GM12872 (cell line): ENCODE measurements around the gene PLPPR1.

Experiments
- TF ChIP-seq, protein P1 (sequence below): IDR thresholded peaks from 3 replicates; pipeline ENCODE4 v1.5.1; 2011; ENCODE audit warnings: low read depth, mild to moderate bottlenecking, low read length, moderate library complexity; ENCODE audit not compliant: insufficient read depth

The PLPPR1 gene

DNA sequence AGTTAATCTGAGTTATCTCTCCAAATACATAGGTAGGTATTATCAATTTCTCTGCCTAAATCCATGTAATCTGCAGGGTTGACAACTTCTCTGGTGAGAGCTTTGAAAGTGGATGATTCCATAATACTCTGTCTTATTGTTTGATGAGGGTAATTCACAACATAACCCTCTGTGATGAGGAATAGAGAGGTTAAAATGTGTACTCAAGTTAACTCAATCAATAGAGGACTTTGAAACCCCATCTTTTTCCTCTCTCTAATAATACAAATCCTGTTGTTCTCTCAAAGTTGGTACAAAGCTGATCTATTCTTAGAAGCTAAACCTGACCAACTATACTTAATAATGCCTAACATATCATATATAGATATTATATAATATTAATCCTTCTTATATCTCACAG lies 100.1 kb downstream of the PLPPR1 start:
- TF ChIP-seq, protein P1, sequence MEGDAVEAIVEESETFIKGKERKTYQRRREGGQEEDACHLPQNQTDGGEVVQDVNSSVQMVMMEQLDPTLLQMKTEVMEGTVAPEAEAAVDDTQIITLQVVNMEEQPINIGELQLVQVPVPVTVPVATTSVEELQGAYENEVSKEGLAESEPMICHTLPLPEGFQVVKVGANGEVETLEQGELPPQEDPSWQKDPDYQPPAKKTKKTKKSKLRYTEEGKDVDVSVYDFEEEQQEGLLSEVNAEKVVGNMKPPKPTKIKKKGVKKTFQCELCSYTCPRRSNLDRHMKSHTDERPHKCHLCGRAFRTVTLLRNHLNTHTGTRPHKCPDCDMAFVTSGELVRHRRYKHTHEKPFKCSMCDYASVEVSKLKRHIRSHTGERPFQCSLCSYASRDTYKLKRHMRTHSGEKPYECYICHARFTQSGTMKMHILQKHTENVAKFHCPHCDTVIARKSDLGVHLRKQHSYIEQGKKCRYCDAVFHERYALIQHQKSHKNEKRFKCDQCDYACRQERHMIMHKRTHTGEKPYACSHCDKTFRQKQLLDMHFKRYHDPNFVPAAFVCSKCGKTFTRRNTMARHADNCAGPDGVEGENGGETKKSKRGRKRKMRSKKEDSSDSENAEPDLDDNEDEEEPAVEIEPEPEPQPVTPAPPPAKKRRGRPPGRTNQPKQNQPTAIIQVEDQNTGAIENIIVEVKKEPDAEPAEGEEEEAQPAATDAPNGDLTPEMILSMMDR, result no peak

DNA sequence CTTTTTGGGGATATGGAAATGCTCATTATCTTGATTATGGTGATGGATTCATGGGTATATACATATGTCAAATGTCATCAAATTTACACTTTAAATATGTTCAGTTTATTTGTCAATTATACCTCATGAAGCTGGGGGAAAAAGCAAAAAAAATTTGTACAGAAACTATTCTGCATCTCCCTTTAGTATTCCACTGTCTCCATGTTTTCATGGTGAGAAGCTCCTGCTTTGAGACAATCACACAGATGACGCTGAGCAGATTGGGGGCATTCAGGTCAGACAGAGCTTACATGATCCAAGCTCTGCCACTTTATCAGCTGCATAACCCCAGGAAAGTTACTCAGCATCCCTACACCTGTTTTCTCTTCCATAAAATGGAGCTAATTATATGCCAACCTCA lies 101.5 kb downstream of the PLPPR1 start:
- TF ChIP-seq, protein P1, result no peak

DNA sequence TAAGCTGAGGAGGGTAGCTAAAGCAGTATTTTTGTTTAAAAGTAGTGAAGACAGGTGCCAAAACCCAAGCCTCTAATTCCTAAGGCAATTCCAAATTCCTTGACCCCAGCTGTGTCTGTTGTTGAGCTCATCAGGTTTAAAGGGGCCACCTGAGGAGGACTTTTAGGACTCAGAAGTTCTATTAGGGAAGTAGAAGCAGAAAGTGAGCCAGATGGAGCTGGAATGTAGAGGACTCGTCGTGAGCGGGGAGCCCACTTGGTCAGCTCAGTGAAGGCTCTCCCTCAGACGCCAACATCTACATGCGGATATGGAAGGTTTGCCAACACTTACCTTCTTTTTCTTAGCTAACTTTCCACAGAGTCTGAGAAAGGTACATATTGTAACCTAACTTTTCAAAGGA lies 102.8 kb downstream of the PLPPR1 start:
- TF ChIP-seq, protein P1, result no peak

DNA sequence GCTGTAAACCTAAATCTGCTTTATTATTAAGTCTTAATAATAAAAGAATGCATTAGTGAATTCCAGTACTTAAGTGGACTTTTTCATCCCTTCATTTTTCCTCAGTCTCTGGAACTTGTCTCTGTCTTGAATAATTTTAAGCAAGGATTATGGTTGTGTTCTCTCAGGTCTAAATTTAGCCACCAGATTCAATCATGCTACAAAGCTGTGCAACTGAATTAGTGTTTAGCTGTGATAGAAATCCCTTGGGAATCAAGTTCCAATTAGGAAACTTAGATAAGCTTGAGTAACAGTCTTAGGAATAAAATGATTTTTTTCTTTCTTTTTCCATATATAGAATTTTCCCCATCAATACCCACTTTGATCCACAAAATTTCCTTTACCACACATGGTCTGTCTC lies 104.3 kb downstream of the PLPPR1 start:
- TF ChIP-seq, protein P1, result no peak

DNA sequence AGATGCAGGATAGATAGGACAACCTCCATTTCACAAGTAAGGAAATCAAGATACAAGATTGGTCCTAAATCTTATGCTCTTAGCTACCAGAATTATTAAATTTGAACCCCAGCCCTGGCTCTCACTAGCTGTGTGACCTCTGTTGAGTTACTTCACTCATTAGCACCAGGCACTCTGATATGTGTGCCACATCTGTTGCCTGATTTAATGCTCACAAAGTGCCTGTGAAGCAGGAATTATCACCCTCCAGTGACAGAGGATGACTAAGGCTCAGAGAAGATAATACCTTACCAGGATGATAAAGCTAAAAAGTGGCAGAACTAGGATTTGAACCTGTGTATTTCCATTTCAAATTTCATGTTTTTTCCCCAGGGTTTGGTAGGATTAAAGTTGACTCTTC lies 110.0 kb downstream of the PLPPR1 start:
- TF ChIP-seq, protein P1, result no peak

DNA sequence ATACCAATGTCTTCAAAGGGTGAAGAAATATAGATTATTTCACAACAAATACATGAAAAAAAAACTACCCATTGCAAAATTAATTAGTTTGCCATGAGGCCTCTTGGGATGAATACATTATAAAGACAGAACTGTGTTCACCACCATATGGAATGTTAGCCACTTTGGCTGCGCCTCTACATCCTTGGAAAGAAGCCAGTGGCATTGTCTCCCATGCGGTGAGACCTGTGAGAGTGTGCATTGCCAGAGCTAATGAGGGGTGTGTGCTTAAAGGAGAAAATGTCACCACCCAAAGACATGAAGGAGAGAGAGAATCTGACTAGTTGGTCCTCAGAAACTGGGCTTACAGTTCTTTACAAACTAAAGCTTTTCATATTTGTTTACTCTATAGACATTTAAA lies 110.6 kb downstream of the PLPPR1 start:
- TF ChIP-seq, protein P1, result no peak

DNA sequence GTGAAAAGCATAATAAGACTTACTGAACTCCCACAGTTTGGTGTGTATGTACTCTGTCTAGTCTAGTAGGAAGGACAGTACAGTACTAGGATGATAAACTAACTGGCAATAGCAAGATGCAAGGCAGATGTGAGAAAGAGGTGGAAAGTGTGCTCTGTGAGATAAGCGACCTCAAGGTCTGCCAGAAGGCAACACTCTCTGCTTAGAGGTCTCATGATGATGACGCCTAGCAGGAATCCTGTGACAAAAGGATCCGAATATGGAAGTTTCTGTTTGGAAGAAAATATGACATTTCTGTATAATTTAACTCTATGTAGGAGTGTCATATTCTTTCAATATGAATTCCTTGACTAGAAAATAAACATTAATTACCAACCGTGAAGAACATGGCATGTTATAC lies 112.2 kb downstream of the PLPPR1 start:
- TF ChIP-seq, protein P1, result no peak

DNA sequence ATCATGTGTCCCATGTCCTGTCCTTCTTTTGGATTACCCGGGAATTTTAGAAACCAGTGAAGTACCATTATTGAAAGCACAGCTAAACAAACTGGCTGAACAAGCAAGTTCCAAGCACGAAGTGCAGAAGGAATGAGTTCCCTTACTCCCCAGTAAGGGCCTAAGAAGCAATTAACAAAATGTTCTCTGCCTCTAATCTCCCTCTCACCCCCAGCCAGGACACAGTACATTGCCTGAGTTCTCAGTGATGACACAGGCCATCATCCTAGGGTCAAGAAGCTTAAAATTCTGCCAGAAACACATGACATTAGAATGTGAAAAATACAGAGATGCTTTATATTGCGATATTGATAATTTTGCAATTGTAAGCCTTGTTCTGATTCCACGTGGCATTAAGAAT lies 118.0 kb downstream of the PLPPR1 start:
- TF ChIP-seq, protein P1, result no peak
